HG02943 (cell line): ENCODE measurements around the gene SLC25A14.
A peak's percentile ranks its signal among the peaks of the same experiment; 100 is the strongest.
"Not testable (repeated sequence)": the region's sequence is repeated elsewhere in the genome, so short reads cannot be mapped to it uniquely, and the experiment has no call there.

Experiments used
- ATAC-seq: cut with Tn5 transposase; IDR thresholded peaks from one replicate; pipeline ENCODE4 v1.9.1; 2021; ENCODE audit warnings: mild to moderate bottlenecking, low read depth, moderate library complexity; ENCODE audit not compliant: unreplicated experiment

The SLC25A14 gene

GRCh38 chrX:130339408-130340222 is at the start of gene SLC25A14:
SLC25A14 (plus strand) TSS chrX:130339919; CDS start chrX:130340279, 360 bp downstream.
- peak; percentile 95 for ATAC-seq

- ATAC-seq = no peak
These were observed 44.0 kb upstream of the SLC25A14 start for GRCh38 chrX:130295519-130296296.

GRCh38 chrX:130296297-130296678 is 43.4 kb upstream of the SLC25A14 start:
- ATAC-seq = no peak

GRCh38 chrX:130296743-130297142 is 43.0 kb upstream of the SLC25A14 start:
- no peak for ATAC-seq

GRCh38 chrX:130299279-130300009 is 40.3 kb upstream of the SLC25A14 start:
- ATAC-seq = no peak

- no peak for ATAC-seq
These were observed 39.8 kb upstream of the SLC25A14 start for GRCh38 chrX:130300010-130300282.

- no peak for ATAC-seq
These were observed 38.3 kb upstream of the SLC25A14 start for GRCh38 chrX:130301405-130301804.

- no peak for ATAC-seq
These were observed 37.7 kb upstream of the SLC25A14 start for GRCh38 chrX:130301977-130302376.

- ATAC-seq = no peak
These were observed 34.9 kb upstream of the SLC25A14 start for GRCh38 chrX:130304587-130305368.

- ATAC-seq = not testable (repeated sequence)
These were observed 19.8 kb upstream of the SLC25A14 start for GRCh38 chrX:130319886-130320285.

GRCh38 chrX:130321550-130321949 is 18.2 kb upstream of the SLC25A14 start:
- no peak for ATAC-seq

- ATAC-seq = no peak
These were observed 9.6 kb upstream of the SLC25A14 start for GRCh38 chrX:130330146-130330545.

- ATAC-seq = no peak
These were observed 9.0 kb upstream of the SLC25A14 start for GRCh38 chrX:130330706-130331105.

- no peak for ATAC-seq
These were observed 3.2 kb upstream of the SLC25A14 start for GRCh38 chrX:130336531-130336930.

- ATAC-seq = not testable (repeated sequence)
These were observed 850 bp upstream of the SLC25A14 start for GRCh38 chrX:130338869-130339268.

- ATAC-seq = no peak
These were observed 552 bp downstream of the SLC25A14 start for GRCh38 chrX:130340271-130340670.

- no peak for ATAC-seq
These were observed 3.7 kb downstream of the SLC25A14 start for GRCh38 chrX:130343411-130343810.

- ATAC-seq = no peak
These were observed 7.6 kb downstream of the SLC25A14 start for GRCh38 chrX:130347321-130347720.

- ATAC-seq = no peak
These were observed 11.8 kb downstream of the SLC25A14 start for GRCh38 chrX:130351567-130351966.

GRCh38 chrX:130352050-130352449 is 12.3 kb downstream of the SLC25A14 start:
- not testable (repeated sequence) for ATAC-seq
